IMR-90 (cell line): ENCODE measurements around the gene IQCE. TPM values are rescaled to one million over a fixed set of nuclear protein-coding genes. Genes with fewer than 3 reads are reported as not detected.

ENCODE experiments used
- ATAC-seq: fragments of 200-7000 bp; cut with Tn5 transposase; 2 replicates; pipeline ENCODE4 v1.9.1; 2020; ENCODE audit warnings: low read depth, mild to moderate bottlenecking, moderate library complexity
- BruUV-seq: library from RNA; stranded (reverse); fragments of 400-500 nt; replicated peaks from 2 replicates; lab custom pipeline; 2021; lab: Mats Ljungman, UMichigan
- CTCF ChIA-PET: fragments of 300-600 bp; formaldehyde crosslinking; extraction: SDS; loops from one replicate; lab custom pipeline; 2021; ENCODE audit warnings: antibody characterized with exemption; lab: Yijun Ruan, JAX
- POLR2A ChIA-PET: fragments of 300-600 bp; sonication (Branson Sonifier 250); formaldehyde crosslinking; loops from one replicate; lab custom pipeline; 2022; ENCODE audit warnings: antibody characterized with exemption; ENCODE audit not compliant: unreplicated experiment; lab: Charles Lee
- DNase-seq: peaks from one replicate; pipeline ENCODE4 v3.0.0; 2013
- H2AFZ ChIP-seq: replicated peaks from 2 replicates; pipeline ENCODE3; 2013; ENCODE audit warnings: low read length, mild to moderate bottlenecking; ENCODE audit not compliant: poor library complexity
- H2AK5ac ChIP-seq: 2 replicates; pipeline ENCODE4 v1.6.1; 2013; ENCODE audit warnings: low read depth, low read length, inconsistent platforms
- H2AK9ac ChIP-seq: replicated peaks from 2 replicates; pipeline ENCODE3; 2013; ENCODE audit warnings: mild to moderate bottlenecking, low read depth, low read length, moderate library complexity; ENCODE audit not compliant: poor library complexity
- H2BK120ac ChIP-seq: 2 replicates; pipeline ENCODE4 v1.6.1; 2013; ENCODE audit warnings: low read depth, low read length, inconsistent platforms
- H2BK15ac ChIP-seq: 3 replicates; pipeline ENCODE4 v1.6.1; 2013; ENCODE audit warnings: low read depth, low read length, inconsistent platforms
- H2BK20ac ChIP-seq: 2 replicates; pipeline ENCODE4 v1.6.1; 2013; ENCODE audit warnings: low read depth, mild to moderate bottlenecking, inconsistent platforms, low read length, moderate library complexity
- H2BK5ac ChIP-seq: 2 replicates; pipeline ENCODE4 v1.6.1; 2013; ENCODE audit warnings: mild to moderate bottlenecking, low read depth, low read length, inconsistent platforms; ENCODE audit not compliant: poor library complexity, severe bottlenecking
- H3K14ac ChIP-seq: replicated peaks from 2 replicates; pipeline ENCODE4 v1.6.1; 2013; ENCODE audit warnings: low read depth, low read length, inconsistent platforms
- H3K18ac ChIP-seq: 2 replicates; pipeline ENCODE4 v1.6.1; 2013; ENCODE audit warnings: low read depth, low read length, control low read depth
- H3K23ac ChIP-seq: 2 replicates; pipeline ENCODE4 v1.6.1; 2013; ENCODE audit warnings: low read depth, low read length, inconsistent platforms
- H3K27ac ChIP-seq: 2 replicates; pipeline ENCODE4 v1.5.1; 2013; ENCODE audit warnings: mild to moderate bottlenecking, control low read depth, low read length; ENCODE audit not compliant: insufficient read depth
- H3K27me3 ChIP-seq: 2 replicates; pipeline ENCODE4 v1.6.1; 2013; ENCODE audit warnings: low read length; ENCODE audit not compliant: control insufficient read depth, insufficient read depth
- H3K36me3 ChIP-seq: 2 replicates; pipeline ENCODE4 v1.6.1; 2013; ENCODE audit warnings: low read length, mixed read lengths; ENCODE audit not compliant: control insufficient read depth, insufficient read depth
- H3K4ac ChIP-seq: 2 replicates; pipeline ENCODE4 v1.6.1; 2013; ENCODE audit warnings: low read depth, low read length, inconsistent platforms
- H3K4me1 ChIP-seq: 2 replicates; pipeline ENCODE4 v1.6.1; 2013; ENCODE audit warnings: low read length, mixed read lengths; ENCODE audit not compliant: control insufficient read depth, insufficient read depth
- H3K4me2 ChIP-seq: 2 replicates; pipeline ENCODE4 v1.6.1; 2013; ENCODE audit warnings: low read depth, mild to moderate bottlenecking, control low read depth, low read length, moderate library complexity
- H3K4me3 ChIP-seq: 2 replicates; pipeline ENCODE4 v1.5.1; 2013; ENCODE audit warnings: low read depth, mild to moderate bottlenecking, control low read depth, low read length, moderate library complexity; ENCODE audit not compliant: insufficient read depth
- H3K56ac ChIP-seq: 2 replicates; pipeline ENCODE4 v1.6.1; 2013; ENCODE audit warnings: low read length, inconsistent platforms; ENCODE audit not compliant: insufficient read depth; ENCODE audit errors: extremely low read depth
- H3K79me1 ChIP-seq, 2 experiments: 2 replicates each; pipeline ENCODE4 v1.6.1; 2013; ENCODE audit warnings: low read length in 2 of 2, inconsistent platforms in 1 of 2, low read depth in 1 of 2
- H3K9ac ChIP-seq: 2 replicates; pipeline ENCODE4 v1.6.1; 2013; ENCODE audit warnings: low read depth, low read length, control low read depth
- H3K9me1 ChIP-seq: 2 replicates; pipeline ENCODE4 v1.6.1; 2013; ENCODE audit warnings: low read length, inconsistent platforms; ENCODE audit not compliant: insufficient read depth
- H3K9me3 ChIP-seq: 2 replicates; pipeline ENCODE4 v1.6.1; 2013; ENCODE audit warnings: low read length; ENCODE audit not compliant: control insufficient read depth, insufficient read depth
- H4K20me1 ChIP-seq: 2 replicates; pipeline ENCODE4 v1.6.1; 2013; ENCODE audit warnings: low read length, inconsistent platforms; ENCODE audit not compliant: insufficient read depth
- H4K5ac ChIP-seq: 2 replicates; pipeline ENCODE4 v1.6.1; 2013; ENCODE audit warnings: mild to moderate bottlenecking, low read depth, low read length, control low read depth
- H4K8ac ChIP-seq, 2 experiments: 2 replicates each; pipeline ENCODE4 v1.6.1; 2013; ENCODE audit warnings: low read depth in 2 of 2, low read length in 2 of 2, control low read depth in 1 of 2, inconsistent platforms in 1 of 2
- H4K91ac ChIP-seq: 2 replicates; pipeline ENCODE4 v1.6.1; 2013; ENCODE audit warnings: low read depth, low read length, inconsistent platforms; ENCODE audit not compliant: insufficient read depth
- CHD1 ChIP-seq: IDR thresholded peaks from 2 replicates; pipeline ENCODE4 v1.6.1; 2012; ENCODE audit warnings: low read depth, low read length, improper control_type of control experiment
- CTCF ChIP-seq: conservative IDR thresholded peaks from 2 replicates; pipeline ENCODE4 v1.5.1; 2012; ENCODE audit warnings: mild to moderate bottlenecking, low read depth, low read length, improper control_type of control experiment
- ELK1 ChIP-seq: fragments of 150-350 bp; IDR thresholded peaks from 2 replicates; pipeline ENCODE4 v1.6.1; 2016; ENCODE audit warnings: low read depth, mild to moderate bottlenecking, low read length, moderate library complexity, borderline replicate concordance
- FOS ChIP-seq: fragments of 150-350 bp; IDR thresholded peaks from 2 replicates; pipeline ENCODE4 v1.6.1; 2016; ENCODE audit warnings: low read depth, low read length
- MAFK ChIP-seq: IDR thresholded peaks from 2 replicates; pipeline ENCODE4 v1.6.1; 2012; ENCODE audit warnings: low read depth, low read length, improper control_type of control experiment
- MAZ ChIP-seq: IDR thresholded peaks from 2 replicates; pipeline ENCODE4 v1.6.1; 2012; ENCODE audit warnings: low read depth, mild to moderate bottlenecking, low read length, improper control_type of control experiment, moderate library complexity, borderline replicate concordance
- POLR2A ChIP-seq: IDR thresholded peaks from 2 replicates; pipeline ENCODE4 v1.6.1; 2012; ENCODE audit warnings: mild to moderate bottlenecking, low read depth, low read length
- RCOR1 ChIP-seq: IDR thresholded peaks from 2 replicates; pipeline ENCODE4 v1.6.1; 2012; ENCODE audit warnings: mild to moderate bottlenecking, low read length, improper control_type of control experiment; ENCODE audit not compliant: insufficient replicate concordance
- RFX5 ChIP-seq: IDR thresholded peaks from 2 replicates; pipeline ENCODE4 v1.8.0; 2012; ENCODE audit warnings: low read depth, mild to moderate bottlenecking, low read length, moderate library complexity
- WGBS, 2 experiments: methylation state at CpG; one replicate each; pipeline versions ENCODE4 v1.1.5 to v1.1.7; 2013; ENCODE audit warnings: missing lambda C conversion rate in 2 of 2; ENCODE audit not compliant: insufficient read length in 1 of 2; ENCODE audit errors: extremely low coverage in 2 of 2; 5-methylcytosine and 5-hydroxymethylcytosine counted together
- dilution Hi-C: fragments of 300-500 bp; cut with HindIII; formaldehyde crosslinking; loops from one replicate; pipeline ENCODE4 v1.14.3; 2018; ENCODE audit warnings: low sequenced_read_pairs; ENCODE audit not compliant: unreplicated experiment
- in situ Hi-C: fragments of 300-500 bp; cut with MboI; formaldehyde crosslinking; loops from 3 replicates; pipeline ENCODE4 v1.14.3; 2019; ENCODE audit warnings: low sequenced_read_pairs, inconsistent platforms, mixed read lengths
- intact Hi-C: fragments of 100-400 bp; cut with micrococcal nuclease; formaldehyde crosslinking; loops from 2 replicates; pipeline ENCODE4 v1.10.0; 2022
- polyA plus RNA-seq, 3 experiments: library from polyadenylated mRNA; depleted of rRNA; stranded (reverse); fragments of >200 nt; gene quantifications; 2 replicates each; pipeline ENCODE4 v1.2.3, GENCODE V29; 2012; ENCODE audit warnings: low replicate concordance in 1 of 3
- total RNA-seq: library from RNA; depleted of rRNA; stranded (reverse); fragments of >200 nt; gene quantifications from 2 replicates; pipeline ENCODE4 v1.2.3, GENCODE V29; 2012

The IQCE gene
- total and polyA plus RNA-seq, 2 of the 4 experiments (the other 2 are of a cell fraction) = 5.0 to 6.3 TPM

DNA sequence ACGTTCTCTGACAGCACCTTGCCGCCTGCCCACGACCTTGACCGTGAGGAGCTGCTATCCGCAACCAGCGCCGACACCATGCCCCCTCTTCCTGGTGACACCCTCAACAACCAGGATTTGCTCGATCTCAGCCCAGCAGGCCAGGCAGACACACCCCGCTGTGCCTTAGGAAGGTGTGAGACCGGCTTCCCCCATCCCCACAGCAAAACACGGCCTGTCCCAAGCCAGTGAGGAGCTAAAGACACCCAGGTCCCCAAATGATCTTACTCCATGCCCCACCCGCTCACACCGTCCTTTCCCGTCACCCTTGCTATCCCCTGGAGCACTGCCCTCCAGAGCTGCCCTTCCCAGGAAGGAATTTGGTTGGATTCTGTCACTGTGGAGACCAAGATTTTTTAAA, 51.7 kb downstream of the IQCE start:
- H3K9me3 ChIP-seq = no peaks in the 10 kb centered on the region
- H2AFZ ChIP-seq = no peak overlapping the region
- 85% methylated on average over 5 of the region's 14 CpGs; no CpG with 5 or more reads in 1 of the 2 experiments for WGBS, 2 experiments
- intact Hi-C loops (no loop called here), in situ Hi-C loops (no loop called here), dilution Hi-C loops (no loop called here)
- H3K79me1 ChIP-seq = no peaks in the 10 kb centered on the region
- no TSS peak for BruUV-seq
- H2BK5ac ChIP-seq = no peak overlapping the region
- ATAC-seq = no peak
- H3K56ac ChIP-seq = no peak overlapping the region
- H2BK15ac ChIP-seq = no peak overlapping the region
- H3K4ac ChIP-seq = no peak overlapping the region
- no peaks in the 10 kb centered on the region for H3K9me1 ChIP-seq
- no peak overlapping the region for H3K9ac ChIP-seq
- no peak overlapping the region for H4K91ac ChIP-seq
- H3K4me3 ChIP-seq = no peak overlapping the region
- H2AK9ac ChIP-seq = peak overlapping the region; percentile 74
- H3K36me3 ChIP-seq = peaks cover 5% of the 10 kb centered on the region; the same call in 1 of the 2 replicates
- no peak overlapping the region for H4K8ac ChIP-seq
- CTCF ChIA-PET = no interaction called here
- H4K5ac ChIP-seq = no peak overlapping the region
- peaks cover 2% of the 10 kb centered on the region for H3K27me3 ChIP-seq
- H4K20me1 ChIP-seq = no peaks in the 10 kb centered on the region; the same call in 1 of the 2 replicates
- H2BK120ac ChIP-seq = no peak overlapping the region
- H3K27ac ChIP-seq = no peak overlapping the region
- no peak overlapping the region for H2BK20ac ChIP-seq
- H3K18ac ChIP-seq = no peak overlapping the region
- peaks cover 7% of the 10 kb centered on the region; the same call in 1 of the 2 replicates for H3K4me1 ChIP-seq
- H3K23ac ChIP-seq = no peak overlapping the region
- POLR2A ChIA-PET = no interaction called here
- H2AK5ac ChIP-seq = no peak overlapping the region
- no peak for DNase-seq
- no peak overlapping the region for H3K14ac ChIP-seq
- no peak overlapping the region for H3K4me2 ChIP-seq
- TF ChIP-seq ELK1 (no peak), MAFK (no peak), MAZ (no peak), CTCF (no peak), RFX5 (no peak), CHD1 (no peak), POLR2A (no peak), FOS (no peak), RCOR1 (no peak)
